Activated naive CD4-positive, alpha-beta T cell treated with anti-CD3 and anti-CD28 coated beads for 36 hours (primary cell): ENCODE results near the gene UNKL. TPM values are rescaled to one million over a fixed set of nuclear protein-coding genes. Genes with fewer than 3 reads are reported as not detected.

Experiments used
- CTCF ChIA-PET: fragments of 350-600 bp; sonication (Branson Sonifier 250); formaldehyde crosslinking; loops from one replicate; lab custom pipeline; 2021; ENCODE audit warnings: antibody characterized with exemption; lab: Charles Lee
- DNase-seq: peaks from one replicate; pipeline ENCODE4 v3.0.0-alpha.2; 2020
- H3K27ac Mint-ChIP-seq: one replicate; pipeline ENCODE4 v1.8.0; 2021; ENCODE audit warnings: mild to moderate bottlenecking, mixed read lengths
- H3K27me3 Mint-ChIP-seq: one replicate; pipeline ENCODE4 v1.8.0; 2021; ENCODE audit warnings: low read depth, mixed read lengths
- H3K36me3 Mint-ChIP-seq: one replicate; pipeline ENCODE4 v1.8.0; 2021; ENCODE audit warnings: low read depth, mixed read lengths
- H3K4me1 Mint-ChIP-seq: one replicate; pipeline ENCODE4 v1.8.0; 2021; ENCODE audit warnings: low read depth, mixed read lengths
- H3K4me3 Mint-ChIP-seq: one replicate; pipeline ENCODE4 v1.8.0; 2021; ENCODE audit warnings: mild to moderate bottlenecking, moderate library complexity, mixed read lengths
- H3K9me3 Mint-ChIP-seq: one replicate; pipeline ENCODE4 v1.8.0; 2021; ENCODE audit warnings: mixed read lengths
- intact Hi-C: fragments of 100-400 bp; cut with micrococcal nuclease; formaldehyde crosslinking; loops from one replicate; pipeline ENCODE4 v1.15.1; 2023
- total RNA-seq, 2 experiments: library from RNA; stranded (reverse); gene quantifications; one replicate each; pipeline ENCODE4 v1.2.3, GENCODE V29; 2021

UNKL gene
- total RNA-seq, 2 experiments from 2014 or later, result 35.9 to 38.4 TPM

- Mint-ChIP-seq H3K9me3 (no peaks in the 10 kb centered on the region), H3K4me3 (no peak overlapping the region), H3K4me1 (peaks cover 21% of the 10 kb centered on the region), H3K36me3 (peaks cover 2% of the 10 kb centered on the region), H3K27me3 (no peaks in the 10 kb centered on the region), H3K27ac (no peak overlapping the region)
- CTCF ChIA-PET, result no interaction called here
- intact Hi-C loops, result no loop called here
- no peak for DNase-seq
These were observed 66.5 kb downstream of the UNKL start for GRCh38 chr16:1347962-1348361.

GRCh38 chr16:1347286-1347855 lies 67.1 kb downstream of the UNKL start:
- no peaks in the 10 kb centered on the region for H3K9me3 Mint-ChIP-seq
- H3K27ac Mint-ChIP-seq, result no peak overlapping the region
- no peak for DNase-seq
- H3K36me3 Mint-ChIP-seq, result peaks cover 2% of the 10 kb centered on the region
- no peaks in the 10 kb centered on the region for H3K27me3 Mint-ChIP-seq
- H3K4me3 Mint-ChIP-seq, result no peak overlapping the region
- CTCF ChIA-PET, result no interaction called here
- peaks cover 22% of the 10 kb centered on the region for H3K4me1 Mint-ChIP-seq
- intact Hi-C loops, result no loop called here

GRCh38 chr16:1346422-1347285 lies 67.8 kb downstream of the UNKL start:
- H3K4me3 Mint-ChIP-seq, result no peak overlapping the region
- H3K27me3 Mint-ChIP-seq, result no peaks in the 10 kb centered on the region
- H3K27ac Mint-ChIP-seq, result no peak overlapping the region
- H3K36me3 Mint-ChIP-seq, result peaks cover 2% of the 10 kb centered on the region
- no peak for DNase-seq
- CTCF ChIA-PET, result no interaction called here
- intact Hi-C loops, result no loop called here
- peaks cover 26% of the 10 kb centered on the region for H3K4me1 Mint-ChIP-seq
- no peaks in the 10 kb centered on the region for H3K9me3 Mint-ChIP-seq

GRCh38 chr16:1345651-1346421 lies 68.7 kb downstream of the UNKL start:
- no peaks in the 10 kb centered on the region for H3K27me3 Mint-ChIP-seq
- H3K4me3 Mint-ChIP-seq, result no peak overlapping the region
- intact Hi-C loops, result no loop called here
- CTCF ChIA-PET, result no interaction called here
- peaks cover 26% of the 10 kb centered on the region for H3K4me1 Mint-ChIP-seq
- no peaks in the 10 kb centered on the region for H3K9me3 Mint-ChIP-seq
- H3K27ac Mint-ChIP-seq, result no peak overlapping the region
- peaks cover 2% of the 10 kb centered on the region for H3K36me3 Mint-ChIP-seq
- no peak for DNase-seq

- no peak for DNase-seq
- Mint-ChIP-seq H3K4me1 (peaks cover 19% of the 10 kb centered on the region), H3K4me3 (no peak overlapping the region), H3K27me3 (no peaks in the 10 kb centered on the region), H3K27ac (no peak overlapping the region), H3K9me3 (no peaks in the 10 kb centered on the region), H3K36me3 (peaks cover 2% of the 10 kb centered on the region)
- CTCF ChIA-PET, result no interaction called here
- intact Hi-C loops, result no loop called here
These were observed 69.4 kb downstream of the UNKL start for GRCh38 chr16:1345087-1345486.

GRCh38 chr16:1344499-1344898 lies 70.0 kb downstream of the UNKL start:
- Mint-ChIP-seq H3K4me3 (no peak overlapping the region), H3K27ac (no peak overlapping the region), H3K9me3 (no peaks in the 10 kb centered on the region), H3K4me1 (peaks cover 17% of the 10 kb centered on the region), H3K36me3 (peaks cover 2% of the 10 kb centered on the region), H3K27me3 (no peaks in the 10 kb centered on the region)
- intact Hi-C loops, result no loop called here
- no peak for DNase-seq
- CTCF ChIA-PET, result interaction anchor here (0.6 kb wide), 1 partner anchor 795 kb away, joined by 4 read pairs; no protein-coding TSS in a partner anchor

- Mint-ChIP-seq H3K36me3 (no peaks in the 10 kb centered on the region), H3K4me1 (peaks cover 17% of the 10 kb centered on the region), H3K27ac (no peak overlapping the region), H3K27me3 (no peaks in the 10 kb centered on the region), H3K9me3 (no peaks in the 10 kb centered on the region), H3K4me3 (peak overlapping the region; percentile 46)
- DNase-seq, result no peak
- intact Hi-C loops, result no loop called here
- CTCF ChIA-PET, result interaction anchor here (0.6 to 1.9 kb wide), 3 partner anchors 12 to 796 kb away, joined by 3 to 7 read pairs (median 4); no protein-coding TSS in a partner anchor
These were observed 70.9 kb downstream of the UNKL start for GRCh38 chr16:1343428-1344242.

- H3K27me3 Mint-ChIP-seq, result no peaks in the 10 kb centered on the region
- peaks cover 17% of the 10 kb centered on the region for H3K4me1 Mint-ChIP-seq
- no peaks in the 10 kb centered on the region for H3K36me3 Mint-ChIP-seq
- H3K27ac Mint-ChIP-seq, result no peak overlapping the region
- CTCF ChIA-PET, result interaction anchor here (1.0 to 1.9 kb wide), 2 partner anchors 11 to 38 kb away, joined by 3 to 7 read pairs; no protein-coding TSS in a partner anchor
- H3K9me3 Mint-ChIP-seq, result no peaks in the 10 kb centered on the region
- peak overlapping the region; percentile 46 for H3K4me3 Mint-ChIP-seq
- DNase-seq, result peak; percentile 91
- intact Hi-C loops, result no loop called here
These were observed 71.7 kb downstream of the UNKL start for GRCh38 chr16:1342526-1343427.

- H3K4me3 Mint-ChIP-seq, result no peak overlapping the region
- H3K36me3 Mint-ChIP-seq, result no peaks in the 10 kb centered on the region
- CTCF ChIA-PET, result interaction anchor here (0.7 to 1.9 kb wide), 2 partner anchors 10 to 22 kb away, joined by 3 to 7 read pairs; no protein-coding TSS in a partner anchor
- no peak for DNase-seq
- peaks cover 17% of the 10 kb centered on the region for H3K4me1 Mint-ChIP-seq
- H3K27ac Mint-ChIP-seq, result no peak overlapping the region
- intact Hi-C loops, result no loop called here
- H3K9me3 Mint-ChIP-seq, result no peaks in the 10 kb centered on the region
- no peaks in the 10 kb centered on the region for H3K27me3 Mint-ChIP-seq
These were observed 72.7 kb downstream of the UNKL start for GRCh38 chr16:1341495-1342420.

GRCh38 chr16:1340730-1341494 lies 73.6 kb downstream of the UNKL start:
- no peaks in the 10 kb centered on the region for H3K27me3 Mint-ChIP-seq
- H3K27ac Mint-ChIP-seq, result no peak overlapping the region
- CTCF ChIA-PET, result no interaction called here
- no peaks in the 10 kb centered on the region for H3K36me3 Mint-ChIP-seq
- H3K9me3 Mint-ChIP-seq, result no peaks in the 10 kb centered on the region
- DNase-seq, result no peak
- peaks cover 17% of the 10 kb centered on the region for H3K4me1 Mint-ChIP-seq
- no peak overlapping the region for H3K4me3 Mint-ChIP-seq
- intact Hi-C loops, result no loop called here
